Measurements from ENCODE around the gene FBXL4.
A peak's percentile ranks its signal among the peaks of the same experiment; 100 is the strongest.

The FBXL4 gene

GRCh38 chr6:98947411-98948292, at the start of gene FBXL4:
FBXL4 (minus strand) TSS chr6:98947946; CDS start chr6:98926988, 20,958 bp downstream.
- DNase-seq = peak; percentile 87

GRCh38 chr6:98995116-98995515, 47.4 kb upstream of the FBXL4 start:
- no peak for DNase-seq

- DNase-seq = no peak
Observed at GRCh38 chr6:98992535-98992934, 44.8 kb upstream of the FBXL4 start.

- no peak for DNase-seq
Observed at GRCh38 chr6:98986071-98986615, 38.4 kb upstream of the FBXL4 start.

GRCh38 chr6:98985391-98985790, 37.6 kb upstream of the FBXL4 start:
- no peak for DNase-seq

- DNase-seq = no peak
Observed at GRCh38 chr6:98984121-98984520, 36.4 kb upstream of the FBXL4 start.

- DNase-seq = no peak
Observed at GRCh38 chr6:98981473-98981872, 33.7 kb upstream of the FBXL4 start.

GRCh38 chr6:98980819-98981218, 33.1 kb upstream of the FBXL4 start:
- DNase-seq = no peak

- DNase-seq = no peak
Observed at GRCh38 chr6:98977671-98978292, 30.0 kb upstream of the FBXL4 start.

- DNase-seq = no peak
Observed at GRCh38 chr6:98976674-98977385, 29.1 kb upstream of the FBXL4 start.

- no peak for DNase-seq
Observed at GRCh38 chr6:98975421-98975820, 27.7 kb upstream of the FBXL4 start.

- no peak for DNase-seq
Observed at GRCh38 chr6:98974309-98974708, 26.6 kb upstream of the FBXL4 start.

- DNase-seq = no peak
Observed at GRCh38 chr6:98973571-98973970, 25.8 kb upstream of the FBXL4 start.

GRCh38 chr6:98971303-98971702, 23.6 kb upstream of the FBXL4 start:
- no peak for DNase-seq

- DNase-seq = no peak
Observed at GRCh38 chr6:98970469-98970868, 22.7 kb upstream of the FBXL4 start.

GRCh38 chr6:98967616-98968015, 19.9 kb upstream of the FBXL4 start:
- DNase-seq = no peak

- DNase-seq = no peak
Observed at GRCh38 chr6:98959631-98960030, 11.9 kb upstream of the FBXL4 start.

GRCh38 chr6:98958776-98959175, 11.0 kb upstream of the FBXL4 start:
- no peak for DNase-seq

GRCh38 chr6:98957450-98957849, 9.7 kb upstream of the FBXL4 start:
- no peak for DNase-seq

- DNase-seq = no peak
Observed at GRCh38 chr6:98949589-98949988, 1.8 kb upstream of the FBXL4 start.

GRCh38 chr6:98946879-98947410, 801 bp downstream of the FBXL4 start:
- DNase-seq = peak; percentile 44

GRCh38 chr6:98946266-98946878, 1.4 kb downstream of the FBXL4 start:
- no peak for DNase-seq

Measured in activated naive CD4-positive, alpha-beta T cell treated with anti-CD3 and anti-CD28 coated beads, Interleukin-2, amount 50 U/mL, for 16 hours (primary cell).